Measurements from ENCODE around the gene TBX21.

DNA sequence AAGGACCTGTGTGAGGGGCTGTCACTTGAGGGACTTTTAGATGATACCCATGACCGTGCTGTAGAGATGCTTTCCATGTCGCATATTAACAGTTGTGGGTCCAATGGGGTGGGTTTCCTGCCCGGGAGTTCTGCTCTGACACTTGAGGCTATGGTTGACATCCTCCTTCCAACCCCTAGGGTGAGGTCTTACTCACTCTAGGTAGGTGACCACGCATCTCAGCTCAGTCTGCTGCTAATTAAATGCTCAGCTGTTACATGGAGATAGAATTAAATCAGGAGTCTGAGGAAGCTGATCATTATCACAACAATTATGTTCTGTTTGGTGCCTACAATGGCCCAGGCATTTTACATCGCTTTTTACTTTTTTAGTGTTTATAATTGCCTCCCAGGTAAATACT lies 48.4 kb downstream of the TBX21 start:
- TF ChIP-seq, protein P1, sequence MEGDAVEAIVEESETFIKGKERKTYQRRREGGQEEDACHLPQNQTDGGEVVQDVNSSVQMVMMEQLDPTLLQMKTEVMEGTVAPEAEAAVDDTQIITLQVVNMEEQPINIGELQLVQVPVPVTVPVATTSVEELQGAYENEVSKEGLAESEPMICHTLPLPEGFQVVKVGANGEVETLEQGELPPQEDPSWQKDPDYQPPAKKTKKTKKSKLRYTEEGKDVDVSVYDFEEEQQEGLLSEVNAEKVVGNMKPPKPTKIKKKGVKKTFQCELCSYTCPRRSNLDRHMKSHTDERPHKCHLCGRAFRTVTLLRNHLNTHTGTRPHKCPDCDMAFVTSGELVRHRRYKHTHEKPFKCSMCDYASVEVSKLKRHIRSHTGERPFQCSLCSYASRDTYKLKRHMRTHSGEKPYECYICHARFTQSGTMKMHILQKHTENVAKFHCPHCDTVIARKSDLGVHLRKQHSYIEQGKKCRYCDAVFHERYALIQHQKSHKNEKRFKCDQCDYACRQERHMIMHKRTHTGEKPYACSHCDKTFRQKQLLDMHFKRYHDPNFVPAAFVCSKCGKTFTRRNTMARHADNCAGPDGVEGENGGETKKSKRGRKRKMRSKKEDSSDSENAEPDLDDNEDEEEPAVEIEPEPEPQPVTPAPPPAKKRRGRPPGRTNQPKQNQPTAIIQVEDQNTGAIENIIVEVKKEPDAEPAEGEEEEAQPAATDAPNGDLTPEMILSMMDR (IDR thresholded peaks at IDR 0.05), result no peak
- TF ChIP-seq CREM (CRISPR knock-in tag; IDR thresholded peaks at IDR 0.05) (no peak), CREB1 (CRISPR knock-in tag; IDR thresholded peaks at IDR 0.05) (no peak)
- TF ChIP-seq, protein P2, sequence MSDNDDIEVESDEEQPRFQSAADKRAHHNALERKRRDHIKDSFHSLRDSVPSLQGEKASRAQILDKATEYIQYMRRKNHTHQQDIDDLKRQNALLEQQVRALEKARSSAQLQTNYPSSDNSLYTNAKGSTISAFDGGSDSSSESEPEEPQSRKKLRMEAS (CRISPR knock-in tag; IDR thresholded peaks at IDR 0.05), result no peak
